ENCODE data around the gene IFNG.

The IFNG gene

GRCh38 chr12:68118096-68118755 lies 41.3 kb downstream of the IFNG start:
- H3K27ac ChIP-seq (replicated peaks), result no peak overlapping the region
- no peak overlapping the region for H3K4me3 ChIP-seq (replicated peaks; ENCODE audit: insufficient read depth, low read length)
- no peak for TF ChIP-seq CTCF (IDR thresholded peaks at IDR 0.05; ENCODE audit: insufficient read depth, low read length)
- no peak for TF ChIP-seq SPI1 (IDR thresholded peaks at IDR 0.05; ENCODE audit: borderline replicate concordance, low read depth)
- no peak for TF ChIP-seq REST (IDR thresholded peaks at IDR 0.05; ENCODE audit: insufficient replicate concordance, low read depth)
- TF ChIP-seq POLR2AphosphoS5 (IDR thresholded peaks at IDR 0.05; ENCODE audit: low read depth), result no peak
- TF ChIP-seq GABPA (IDR thresholded peaks at IDR 0.05; ENCODE audit: low read depth), result no peak

GRCh38 chr12:68117661-68118060 lies 41.9 kb downstream of the IFNG start:
- TF ChIP-seq CTCF (IDR thresholded peaks at IDR 0.05; ENCODE audit: insufficient read depth, low read length) (no peak), REST (IDR thresholded peaks at IDR 0.05; ENCODE audit: insufficient replicate concordance, low read depth) (no peak), SPI1 (IDR thresholded peaks at IDR 0.05; ENCODE audit: borderline replicate concordance, low read depth) (no peak), GABPA (IDR thresholded peaks at IDR 0.05; ENCODE audit: low read depth) (no peak), POLR2AphosphoS5 (IDR thresholded peaks at IDR 0.05; ENCODE audit: low read depth) (no peak)
- Histone ChIP-seq H3K27me3 (ENCODE audit: insufficient read depth, poor library complexity, severe bottlenecking) (peaks cover 3% of the 10 kb centered on the region), H3K27ac (replicated peaks) (no peak overlapping the region), H3K4me3 (replicated peaks; ENCODE audit: insufficient read depth, low read length) (no peak overlapping the region)
- DNase-seq (ENCODE audit: low read depth in 1 of 2, low spot score in 1 of 2), result no peak

More at GRCh38 chr12:68118096-68118755, 41.3 kb downstream of the IFNG start:
- DNase-seq (ENCODE audit: low read depth in 1 of 2, low spot score in 1 of 2), result no peak
- H3K27me3 ChIP-seq (ENCODE audit: insufficient read depth, poor library complexity, severe bottlenecking), result peaks cover 4% of the 10 kb centered on the region

- H3K27me3 ChIP-seq (ENCODE audit: insufficient read depth, poor library complexity, severe bottlenecking), result no peaks in the 10 kb centered on the region
- no peak overlapping the region for H3K27ac ChIP-seq (replicated peaks)
- H3K4me3 ChIP-seq (replicated peaks; ENCODE audit: insufficient read depth, low read length), result no peak overlapping the region
- no peak for DNase-seq (ENCODE audit: low read depth in 1 of 2, low spot score in 1 of 2)
- TF ChIP-seq SPI1 (IDR thresholded peaks at IDR 0.05; ENCODE audit: borderline replicate concordance, low read depth) (no peak), CTCF (IDR thresholded peaks at IDR 0.05; ENCODE audit: insufficient read depth, low read length) (no peak), POLR2AphosphoS5 (IDR thresholded peaks at IDR 0.05; ENCODE audit: low read depth) (no peak), GABPA (IDR thresholded peaks at IDR 0.05; ENCODE audit: low read depth) (no peak), REST (IDR thresholded peaks at IDR 0.05; ENCODE audit: insufficient replicate concordance, low read depth) (no peak)
Observed at GRCh38 chr12:68115281-68115680, 44.3 kb downstream of the IFNG start.
